Skeletal muscle tissue (tissue), 4 donors: ENCODE results near the gene EPOP. TPM values are rescaled to one million over a fixed set of nuclear protein-coding genes. Genes with fewer than 3 reads are reported as not detected.
"Not testable (repeated sequence)": the region's sequence is repeated elsewhere in the genome, so short reads cannot be mapped to it uniquely, and the experiment has no call there.

ENCODE experiments used
- H3K27ac ChIP-seq: one replicate; pipeline ENCODE4 v1.7.0; 2013; ENCODE audit warnings: mild to moderate bottlenecking, low read depth, low read length, inconsistent platforms
- H3K27me3 ChIP-seq, 3 donors: one replicate each; pipeline ENCODE4 v1.7.0; 2013; ENCODE audit warnings: low read length in 3 of 3; ENCODE audit not compliant: control insufficient read depth in 3 of 3, insufficient read depth in 3 of 3
- H3K36me3 ChIP-seq, 3 donors: one replicate each; pipeline ENCODE4 v1.7.0; 2013; ENCODE audit warnings: low read length in 3 of 3; ENCODE audit not compliant: control insufficient read depth in 3 of 3, insufficient read depth in 3 of 3
- H3K4me1 ChIP-seq, 3 donors: one replicate each; pipeline ENCODE4 v1.7.0; 2013; ENCODE audit warnings: low read length in 3 of 3, mild to moderate bottlenecking in 3 of 3; ENCODE audit not compliant: control insufficient read depth in 3 of 3, insufficient read depth in 3 of 3
- H3K4me3 ChIP-seq, 3 donors: one replicate each; pipeline ENCODE4 v1.7.0; 2013; ENCODE audit warnings: low read length in 3 of 3
- H3K9ac ChIP-seq, 3 donors: one replicate each; pipeline ENCODE4 v1.7.0; 2013; ENCODE audit warnings: low read length in 3 of 3, mild to moderate bottlenecking in 3 of 3, moderate library complexity in 2 of 3, low read depth in 1 of 3
- H3K9me3 ChIP-seq, 3 donors: one replicate each; pipeline ENCODE4 v1.7.0; 2013; ENCODE audit warnings: low read length in 3 of 3; ENCODE audit not compliant: control insufficient read depth in 3 of 3
- total RNA-seq: library from RNA; depleted of rRNA; stranded (reverse); fragments of >200 nt; gene quantifications from one replicate; pipeline ENCODE4 v1.2.3, GENCODE V29; 2014
- donor health status: Osteomylitis.

Gene EPOP
- total RNA-seq, 1 donor from 2014 or later: 0.52 TPM

DNA sequence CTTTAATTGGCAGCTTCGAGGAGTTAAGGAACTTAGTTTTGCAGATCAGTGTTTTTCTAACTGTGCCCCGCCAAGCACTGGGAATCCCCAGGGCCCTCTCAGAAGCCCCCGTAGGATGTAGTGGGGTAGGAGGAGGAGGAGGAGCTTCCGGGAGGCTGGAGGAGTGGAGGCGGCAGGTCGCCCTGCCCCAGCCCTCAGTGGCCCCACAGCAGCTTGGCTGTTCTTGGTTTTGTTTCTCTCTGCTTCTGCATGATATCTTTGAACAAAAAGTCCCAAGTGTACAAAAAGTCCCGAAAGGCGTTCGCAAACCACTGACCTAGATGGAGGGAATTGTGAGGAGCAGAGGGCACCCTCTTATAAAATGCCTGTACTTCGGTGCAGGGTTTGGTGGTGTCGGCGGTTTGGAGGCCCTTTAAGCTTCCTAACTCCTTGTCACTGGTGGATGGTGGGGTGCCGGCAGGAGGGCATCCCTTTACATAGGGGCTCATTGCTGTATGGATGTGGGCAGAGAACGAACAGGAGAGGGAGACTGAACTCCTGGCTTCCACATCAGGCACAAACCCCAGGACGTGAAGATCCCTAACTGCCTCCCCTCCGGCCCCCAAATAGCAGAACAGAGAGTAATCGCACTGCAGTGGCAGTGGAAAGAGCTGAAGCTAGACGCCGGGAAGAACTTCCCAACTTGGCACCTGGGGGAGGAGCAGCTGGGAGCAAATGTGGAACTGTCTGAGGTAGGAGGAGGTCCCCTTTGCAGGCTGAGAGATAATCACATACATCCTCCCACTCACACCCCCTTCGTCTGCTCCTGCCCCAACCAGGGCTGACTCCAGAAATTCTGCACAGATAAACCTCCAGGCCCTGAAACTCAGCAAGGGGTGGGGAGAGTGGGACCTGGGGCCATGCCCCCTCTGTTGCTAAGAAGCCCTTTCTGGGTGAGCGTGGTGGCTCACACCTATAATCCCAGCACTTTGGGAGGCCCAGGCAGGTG, 20.1 kb downstream of the EPOP start:
- Histone ChIP-seq H3K4me1 (no peaks in the 10 kb centered on the region), H3K27me3 (peaks cover 33 to 42% (median 41%) of the 10 kb centered on the region in 3 donors), H3K9ac (no peak overlapping the region), H3K4me3 (no peak overlapping the region), H3K36me3 (no peaks in the 10 kb centered on the region), H3K9me3 (no peaks in the 10 kb centered on the region), H3K27ac (no peak overlapping the region)

DNA sequence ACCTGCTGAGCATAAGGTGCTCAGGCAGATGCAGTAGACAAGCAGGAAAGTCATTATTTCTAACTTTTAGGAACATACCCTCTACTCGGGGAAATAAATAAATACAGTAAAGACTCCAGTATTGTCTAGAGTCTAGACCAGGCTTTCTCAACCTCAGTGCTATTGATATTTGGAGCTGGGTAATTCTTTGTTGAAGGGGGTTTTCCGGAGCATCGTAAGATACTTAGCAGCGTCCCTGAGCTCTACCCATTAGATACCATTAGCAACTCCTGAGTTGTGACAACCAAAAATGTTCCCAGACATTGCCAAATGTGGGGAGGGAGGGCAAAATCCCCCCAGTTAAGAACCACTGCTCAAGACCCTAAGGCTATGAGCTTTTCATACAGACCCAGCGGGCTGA, 21.1 kb downstream of the EPOP start:
- H3K36me3 ChIP-seq: no peaks in the 10 kb centered on the region
- no peak overlapping the region for H3K4me3 ChIP-seq
- peaks cover 31 to 37% (median 34%) of the 10 kb centered on the region in 3 donors for H3K27me3 ChIP-seq
- H3K4me1 ChIP-seq: no peaks in the 10 kb centered on the region
- no peak overlapping the region for H3K9ac ChIP-seq
- H3K9me3 ChIP-seq: no peaks in the 10 kb centered on the region
- H3K27ac ChIP-seq: no peak overlapping the region

DNA sequence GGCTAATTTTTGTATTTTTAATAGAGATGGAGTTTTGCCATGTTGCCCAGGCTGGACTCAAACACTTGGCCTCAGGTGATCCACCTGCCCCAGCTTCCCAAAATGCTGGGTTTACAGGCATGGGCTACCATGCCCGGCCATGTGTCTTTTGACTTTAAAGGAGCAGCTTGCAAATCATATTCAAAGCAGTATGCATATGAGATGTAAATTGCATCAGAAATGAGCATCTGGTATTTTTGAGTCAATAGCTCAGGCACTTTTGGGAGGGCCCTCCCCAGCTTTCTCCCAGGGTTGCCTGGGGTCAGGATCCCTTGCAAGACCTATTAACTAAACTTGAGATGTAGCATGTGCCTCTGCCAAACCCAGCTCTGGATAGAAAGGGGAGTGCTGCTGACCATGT, 21.5 kb downstream of the EPOP start:
- Histone ChIP-seq H3K4me1 (no peaks in the 10 kb centered on the region), H3K9me3 (no peaks in the 10 kb centered on the region), H3K27me3 (peaks cover 27 to 33% (median 30%) of the 10 kb centered on the region in 3 donors), H3K4me3 (no peak overlapping the region), H3K27ac (no peak overlapping the region), H3K9ac (no peak overlapping the region), H3K36me3 (no peaks in the 10 kb centered on the region)

DNA sequence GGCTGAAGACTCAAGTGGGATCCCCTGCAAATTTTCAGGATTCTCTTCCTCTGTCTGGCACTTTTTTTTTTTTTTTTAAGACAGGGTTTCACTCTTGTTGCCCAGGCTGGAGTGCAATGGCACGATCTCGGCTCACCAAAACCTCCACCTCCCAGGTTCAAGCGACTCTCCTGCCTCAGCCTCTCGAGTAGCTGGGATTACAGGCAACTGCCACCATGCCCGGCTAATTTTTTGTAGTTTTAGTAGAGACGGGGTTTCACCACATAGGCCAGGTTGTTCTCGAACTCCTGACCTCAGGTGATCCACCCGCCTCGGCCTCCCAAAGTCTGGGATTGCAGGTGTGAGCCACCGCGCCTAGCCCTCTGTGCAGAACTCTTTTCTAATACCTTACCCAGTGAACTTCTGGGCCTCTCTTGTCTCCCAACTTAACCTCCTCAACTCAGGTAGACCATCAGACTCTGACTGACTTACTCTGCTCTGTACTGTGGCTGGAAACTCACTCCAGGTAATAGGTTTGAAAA, 24.0 kb downstream of the EPOP start:
- not testable (repeated sequence) for H3K4me3 ChIP-seq

DNA sequence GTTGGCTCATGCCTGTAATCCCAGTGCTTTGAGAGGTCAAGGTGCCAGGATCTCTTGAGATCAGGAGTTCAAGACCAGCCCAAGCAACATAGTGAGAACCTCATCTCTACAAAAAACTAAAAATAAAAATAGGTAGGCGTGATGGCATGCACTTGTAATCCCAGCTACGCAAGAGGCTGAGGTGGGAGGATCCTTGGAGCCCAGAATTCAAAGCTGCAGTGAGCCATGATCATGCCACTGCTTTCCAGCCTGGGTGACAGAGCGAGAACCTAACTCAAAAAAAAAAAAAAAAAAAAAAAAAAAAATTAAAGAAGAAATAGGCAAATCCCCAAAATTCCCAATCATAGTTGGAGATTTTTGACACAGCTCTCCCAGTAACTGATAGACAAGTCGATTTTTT, 36.8 kb downstream of the EPOP start:
- Histone ChIP-seq H3K4me3 (no peak overlapping the region), H3K36me3 (no peaks in the 10 kb centered on the region), H3K9me3 (no peaks in the 10 kb centered on the region), H3K4me1 (no peaks in the 10 kb centered on the region), H3K27me3 (no peaks in the 10 kb centered on the region), H3K9ac (no peak overlapping the region), H3K27ac (no peak overlapping the region)

More for the DNA sequence above, 24.0 kb downstream of the EPOP start:
- H3K36me3 ChIP-seq, H3K9me3 ChIP-seq, H3K9ac ChIP-seq, H3K4me1 ChIP-seq, H3K27ac ChIP-seq: not testable (repeated sequence)
- H3K27me3 ChIP-seq: peaks cover 20 to 22% (median 22%) of the 10 kb centered on the region in 3 donors

DNA sequence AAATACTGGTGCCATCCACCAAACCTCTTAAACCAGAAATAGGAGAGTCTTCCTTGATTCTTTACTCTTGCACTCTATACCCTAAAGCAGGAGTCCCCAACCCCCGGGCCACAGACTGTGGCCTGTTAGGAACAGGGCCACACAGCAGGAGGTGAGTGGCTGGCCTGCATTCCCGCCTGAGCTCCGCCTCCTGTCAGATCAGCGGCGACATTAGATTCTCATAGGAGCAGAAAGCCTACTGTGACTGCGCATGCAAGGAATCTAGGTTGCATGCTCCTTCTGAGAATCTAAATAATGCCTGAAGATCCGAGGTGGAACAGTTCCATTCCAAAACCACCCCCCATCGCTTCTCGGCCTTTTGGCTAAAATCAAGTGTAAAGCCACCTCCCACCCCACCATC, 38.7 kb downstream of the EPOP start:
- no peaks in the 10 kb centered on the region for H3K27me3 ChIP-seq
- no peak overlapping the region for H3K4me3 ChIP-seq
- H3K4me1 ChIP-seq: no peaks in the 10 kb centered on the region
- no peak overlapping the region for H3K9ac ChIP-seq
- no peaks in the 10 kb centered on the region for H3K9me3 ChIP-seq
- H3K36me3 ChIP-seq: no peaks in the 10 kb centered on the region
- no peak overlapping the region for H3K27ac ChIP-seq

DNA sequence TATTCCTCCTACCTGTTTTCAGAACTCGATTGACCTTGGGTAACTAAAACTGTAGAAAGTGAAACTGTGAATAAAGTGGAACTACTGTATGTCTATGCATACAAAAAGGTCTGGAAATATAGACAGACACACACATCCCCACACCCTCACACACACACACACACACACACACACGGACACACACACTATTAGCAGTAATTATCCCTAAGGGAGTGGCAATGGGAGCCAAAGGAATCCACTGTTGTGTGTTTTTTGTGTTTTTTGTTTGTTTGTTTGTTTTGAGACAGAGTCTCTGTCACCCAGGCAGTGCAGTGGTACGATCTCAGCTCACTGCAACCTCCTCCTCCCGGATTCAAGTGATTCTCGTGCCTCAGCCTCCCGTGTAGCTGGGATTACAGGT, 42.4 kb downstream of the EPOP start:
- H3K27me3 ChIP-seq: no peaks in the 10 kb centered on the region
- no peak overlapping the region for H3K9ac ChIP-seq
- no peak overlapping the region for H3K27ac ChIP-seq
- H3K36me3 ChIP-seq: no peaks in the 10 kb centered on the region
- no peaks in the 10 kb centered on the region for H3K4me1 ChIP-seq
- H3K4me3 ChIP-seq: no peak overlapping the region
- no peaks in the 10 kb centered on the region for H3K9me3 ChIP-seq

DNA sequence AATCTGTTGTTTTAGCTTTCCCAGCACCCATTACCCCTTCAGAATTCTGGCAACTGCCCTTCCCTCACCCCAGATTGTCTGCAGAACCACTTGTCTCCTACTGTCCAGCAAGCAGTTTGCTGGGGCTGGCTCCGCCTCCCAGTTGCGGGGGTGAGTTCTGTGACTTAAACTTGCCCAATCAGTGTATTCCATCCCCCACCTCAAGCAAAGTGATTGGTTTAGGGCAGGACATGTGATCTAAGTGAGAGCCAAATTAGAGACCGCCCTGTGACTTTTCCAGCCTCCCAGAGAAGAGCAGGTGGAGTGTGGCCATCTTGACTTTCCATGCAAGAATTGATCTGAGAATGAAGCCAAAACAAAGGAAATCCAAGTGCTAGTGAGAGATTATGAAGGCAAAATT, 46.3 kb downstream of the EPOP start:
- Histone ChIP-seq H3K9me3 (no peaks in the 10 kb centered on the region), H3K36me3 (no peaks in the 10 kb centered on the region), H3K27ac (no peak overlapping the region), H3K4me1 (no peaks in the 10 kb centered on the region), H3K4me3 (no peak overlapping the region), H3K9ac (no peak overlapping the region), H3K27me3 (peaks cover 0 to 5% (median 0%) of the 10 kb centered on the region in 3 donors)

DNA sequence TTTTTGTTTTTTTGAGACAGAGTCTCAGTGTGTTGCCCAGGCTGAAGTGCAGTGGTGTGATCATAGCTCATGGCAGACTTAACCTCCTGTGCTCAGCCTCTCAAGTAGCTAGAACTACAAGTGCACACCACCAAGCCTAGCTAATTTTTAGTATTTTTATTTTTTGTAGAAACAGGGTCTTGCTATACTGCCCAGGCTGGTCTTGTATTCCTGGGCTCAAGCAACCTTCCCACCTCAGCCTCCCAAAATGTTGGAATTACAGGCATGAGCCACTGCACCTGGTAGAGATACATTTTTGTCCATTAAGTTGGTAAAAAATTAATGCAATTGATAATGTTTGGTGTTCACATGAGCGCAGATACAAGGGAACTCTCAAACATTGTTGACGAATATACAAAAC, 46.8 kb downstream of the EPOP start:
- Histone ChIP-seq H3K36me3 (no peaks in the 10 kb centered on the region), H3K9ac (no peak overlapping the region)

DNA sequence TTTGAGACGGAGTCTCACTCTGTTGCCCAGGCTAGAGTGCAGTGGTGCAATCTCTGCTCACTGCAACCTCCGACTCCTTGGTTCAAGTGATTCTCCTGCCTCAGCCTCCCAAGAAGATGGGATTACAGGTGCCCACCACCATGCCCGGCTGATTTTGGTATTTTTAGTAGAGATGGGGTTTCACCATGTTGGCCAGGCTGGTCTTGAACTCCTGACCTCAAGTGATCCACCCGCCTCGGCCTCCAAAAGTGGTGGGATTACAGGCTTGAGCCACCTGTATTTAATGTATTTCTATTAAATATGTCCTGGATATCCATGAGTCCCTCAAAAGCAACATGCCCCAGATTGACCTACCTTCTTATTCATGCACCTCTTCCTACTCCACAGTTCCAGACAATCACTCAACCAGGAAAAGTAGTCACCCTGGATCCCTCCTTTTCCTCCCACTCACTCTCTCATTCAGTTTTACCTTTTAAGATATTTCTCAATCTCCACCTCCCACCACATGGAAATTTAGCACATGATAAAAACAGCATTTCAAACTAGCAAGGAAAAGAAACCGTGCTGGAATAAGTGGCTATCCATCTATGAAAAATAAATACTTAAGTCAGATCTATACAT, 48.0 kb downstream of the EPOP start:
- H3K4me3 ChIP-seq, H3K36me3 ChIP-seq, H3K9me3 ChIP-seq, H3K27ac ChIP-seq, H3K4me1 ChIP-seq, H3K9ac ChIP-seq: not testable (repeated sequence)
- H3K27me3 ChIP-seq: peaks cover 7 to 10% (median 7%) of the 10 kb centered on the region in 3 donors

More for the DNA sequence above, 46.8 kb downstream of the EPOP start:
- peaks cover under 1 to 6% (median 2%) of the 10 kb centered on the region in 3 donors for H3K27me3 ChIP-seq
- H3K4me3 ChIP-seq: no peak overlapping the region
- H3K4me1 ChIP-seq: no peaks in the 10 kb centered on the region
- H3K27ac ChIP-seq: no peak overlapping the region
- H3K9me3 ChIP-seq: no peaks in the 10 kb centered on the region
